GM10248 (cell line): ENCODE measurements around the gene GRID1.

Source experiments
- CTCF ChIA-PET: fragments of 300-600 bp; sonication (Branson Sonifier 250); formaldehyde crosslinking; extraction: SDS; loops from one replicate; lab custom pipeline; 2021; ENCODE audit warnings: antibody characterized with exemption; lab: Yijun Ruan, JAX
- POLR2A ChIA-PET: fragments of 350-650 bp; sonication (Branson Sonifier 250); formaldehyde crosslinking; extraction: SDS; loops from one replicate; lab custom pipeline; 2020; ENCODE audit warnings: antibody characterized with exemption; lab: Yijun Ruan, JAX
- DNase-seq: peaks from one replicate; pipeline ENCODE4 v3.0.0; 2012; ENCODE audit errors: extremely low spot score
- TF ChIP-seq, protein P1 (sequence below): IDR thresholded peaks from 2 replicates; pipeline ENCODE4 v1.5.1; 2012; ENCODE audit warnings: mild to moderate bottlenecking, low read depth; ENCODE audit errors: extremely low read depth, missing control alignments, control extremely low read depth

Gene GRID1

DNA sequence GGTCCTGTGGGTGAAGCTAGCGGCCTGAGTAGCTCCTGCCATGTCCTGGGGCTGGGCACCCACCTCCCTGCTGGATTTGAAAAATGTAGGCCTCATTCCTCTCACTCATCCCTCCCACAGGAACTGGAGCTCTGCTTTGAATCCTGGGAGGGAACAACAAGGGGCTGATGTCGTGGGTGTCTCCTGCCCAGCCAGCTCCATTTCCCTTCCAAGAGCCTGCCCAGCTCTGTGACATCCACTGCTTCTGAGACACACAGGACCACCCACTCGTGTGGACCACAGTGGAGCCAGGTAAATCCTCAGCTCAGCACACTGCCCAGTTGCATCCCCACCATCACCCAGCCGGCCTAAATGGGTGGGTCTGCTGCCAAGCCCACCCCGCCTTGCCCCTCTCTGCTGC is 579.2 kb downstream of the GRID1 start:
- TF ChIP-seq, protein P1, sequence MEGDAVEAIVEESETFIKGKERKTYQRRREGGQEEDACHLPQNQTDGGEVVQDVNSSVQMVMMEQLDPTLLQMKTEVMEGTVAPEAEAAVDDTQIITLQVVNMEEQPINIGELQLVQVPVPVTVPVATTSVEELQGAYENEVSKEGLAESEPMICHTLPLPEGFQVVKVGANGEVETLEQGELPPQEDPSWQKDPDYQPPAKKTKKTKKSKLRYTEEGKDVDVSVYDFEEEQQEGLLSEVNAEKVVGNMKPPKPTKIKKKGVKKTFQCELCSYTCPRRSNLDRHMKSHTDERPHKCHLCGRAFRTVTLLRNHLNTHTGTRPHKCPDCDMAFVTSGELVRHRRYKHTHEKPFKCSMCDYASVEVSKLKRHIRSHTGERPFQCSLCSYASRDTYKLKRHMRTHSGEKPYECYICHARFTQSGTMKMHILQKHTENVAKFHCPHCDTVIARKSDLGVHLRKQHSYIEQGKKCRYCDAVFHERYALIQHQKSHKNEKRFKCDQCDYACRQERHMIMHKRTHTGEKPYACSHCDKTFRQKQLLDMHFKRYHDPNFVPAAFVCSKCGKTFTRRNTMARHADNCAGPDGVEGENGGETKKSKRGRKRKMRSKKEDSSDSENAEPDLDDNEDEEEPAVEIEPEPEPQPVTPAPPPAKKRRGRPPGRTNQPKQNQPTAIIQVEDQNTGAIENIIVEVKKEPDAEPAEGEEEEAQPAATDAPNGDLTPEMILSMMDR, result no peak
- DNase-seq, result no peak
- CTCF ChIA-PET, result no interaction called here
- POLR2A ChIA-PET, result no interaction called here

DNA sequence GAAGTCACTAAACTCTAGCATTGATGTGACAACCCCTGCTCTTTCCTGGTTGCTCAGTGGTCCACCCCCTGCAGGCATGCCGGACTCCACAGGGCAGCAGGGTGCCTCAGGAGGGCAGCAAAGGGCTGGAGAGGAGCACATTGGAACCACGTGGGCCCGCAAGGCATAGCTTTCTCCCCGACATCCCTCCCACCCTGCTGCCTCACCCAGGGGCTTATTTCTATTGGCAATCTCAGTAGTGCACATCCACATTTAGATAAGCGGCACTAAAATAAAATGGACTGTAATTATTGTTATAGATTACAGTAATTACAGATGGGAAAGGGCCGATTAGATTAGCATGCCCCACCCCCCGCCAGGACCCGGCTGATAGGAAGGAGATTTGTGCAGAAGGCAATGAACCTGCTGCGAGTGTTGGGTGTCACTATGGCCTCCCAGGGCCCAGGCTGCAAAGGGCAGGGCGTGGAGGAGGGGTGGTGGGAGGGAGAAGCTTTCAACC is 580.1 kb downstream of the GRID1 start:
- TF ChIP-seq, protein P1, result peak; percentile 4
- no peak for DNase-seq
- ChIA-PET CTCF (no interaction called here), POLR2A (no interaction called here)

DNA sequence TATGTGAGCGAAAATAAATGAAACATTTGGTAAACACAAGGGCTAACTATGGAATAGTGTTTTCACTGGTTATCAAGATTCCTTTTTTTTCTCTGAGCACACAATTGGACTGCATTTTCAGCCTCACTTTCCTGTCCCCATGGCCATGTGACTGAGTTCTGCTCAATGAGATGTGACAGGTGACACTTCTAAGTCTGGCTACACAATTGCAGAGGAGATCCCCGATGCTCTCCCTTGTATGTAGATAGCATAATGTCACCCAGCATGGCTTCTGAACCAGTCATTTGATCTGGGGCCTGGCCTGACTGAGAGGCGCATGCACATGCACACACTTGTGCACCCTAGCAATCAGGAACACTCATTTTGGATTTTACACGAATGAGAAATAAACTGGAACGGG is 581.8 kb downstream of the GRID1 start:
- ChIA-PET POLR2A (no interaction called here), CTCF (interaction anchor here (0.8 kb wide), 1 partner anchor 33 kb away, joined by 3 read pairs; no protein-coding TSS in a partner anchor)
- no peak for DNase-seq
- TF ChIP-seq, protein P1, result no peak

DNA sequence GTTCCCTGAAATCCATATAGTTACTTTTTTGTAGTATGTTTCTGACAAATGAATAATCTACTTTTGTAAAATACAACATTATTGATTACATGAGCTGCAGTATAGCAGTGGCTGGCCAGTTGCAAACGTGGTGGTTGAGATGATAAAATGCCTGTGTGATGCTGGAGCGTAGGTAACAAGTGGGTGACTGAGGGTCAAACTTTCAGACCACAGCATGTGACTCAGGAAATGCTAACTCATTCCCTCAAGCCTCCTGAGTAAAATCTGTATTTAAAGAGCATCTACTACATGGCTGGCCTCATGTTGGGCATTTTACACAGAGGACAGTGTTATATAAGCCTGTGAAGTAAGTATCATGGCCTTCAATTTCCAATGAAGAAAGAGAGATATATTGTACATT is 585.2 kb downstream of the GRID1 start:
- CTCF ChIA-PET, result no interaction called here
- no peak for DNase-seq
- POLR2A ChIA-PET, result no interaction called here
- TF ChIP-seq, protein P1, result no peak

DNA sequence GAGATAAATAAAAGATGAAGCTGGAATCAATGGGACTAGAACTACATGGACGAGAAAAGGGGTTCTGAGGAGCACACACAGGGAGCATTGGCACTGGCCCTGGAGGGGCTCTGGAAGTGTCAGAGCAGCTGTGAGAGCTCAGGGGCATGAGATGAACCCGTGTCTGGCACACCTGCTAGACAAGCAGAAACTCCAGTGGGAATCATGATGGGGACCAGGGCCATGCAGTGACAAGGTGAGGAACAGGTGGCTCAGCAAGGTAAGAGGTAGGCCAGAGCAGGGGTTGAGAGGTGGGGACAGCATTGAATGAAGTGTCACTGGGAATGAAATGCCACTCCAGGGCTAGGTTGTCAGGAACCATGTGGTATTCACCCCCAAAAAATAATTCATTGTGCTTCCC is 588.5 kb downstream of the GRID1 start:
- DNase-seq, result no peak
- TF ChIP-seq, protein P1, result no peak
- ChIA-PET POLR2A (no interaction called here), CTCF (interaction anchor here (1.0 kb wide), 1 partner anchor 25 kb away, joined by 3 read pairs; no protein-coding TSS in a partner anchor)

DNA sequence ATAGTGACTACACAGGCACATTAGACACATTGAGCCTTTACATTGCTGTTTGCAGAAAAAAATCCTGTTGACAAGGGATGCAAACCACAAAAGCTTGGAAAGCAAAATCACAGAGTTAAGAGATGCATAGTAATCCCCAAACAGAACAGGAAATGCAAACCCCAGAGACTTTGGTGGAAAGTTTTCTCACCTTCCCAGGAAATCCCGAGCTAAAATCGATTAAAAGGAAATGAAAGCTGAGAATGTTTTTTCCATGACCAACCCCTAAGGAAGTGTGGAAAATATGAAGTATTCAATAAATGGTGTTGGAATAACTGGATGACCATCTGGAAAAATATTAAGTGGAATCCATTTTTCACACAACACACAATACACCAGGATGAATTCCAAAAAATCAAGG is 598.7 kb downstream of the GRID1 start:
- POLR2A ChIA-PET, result no interaction called here
- TF ChIP-seq, protein P1, result no peak
- DNase-seq, result no peak
- CTCF ChIA-PET, result interaction anchor here (1.0 to 1.4 kb wide), 2 partner anchors 9 kb away, joined by 3 to 5 read pairs; no protein-coding TSS in a partner anchor
